Measurements from ENCODE around the gene IFNAR2.
"Not testable (repeated sequence)": the region's sequence is repeated elsewhere in the genome, so short reads cannot be mapped to it uniquely, and the experiment has no call there.

IFNAR2 gene

DNA sequence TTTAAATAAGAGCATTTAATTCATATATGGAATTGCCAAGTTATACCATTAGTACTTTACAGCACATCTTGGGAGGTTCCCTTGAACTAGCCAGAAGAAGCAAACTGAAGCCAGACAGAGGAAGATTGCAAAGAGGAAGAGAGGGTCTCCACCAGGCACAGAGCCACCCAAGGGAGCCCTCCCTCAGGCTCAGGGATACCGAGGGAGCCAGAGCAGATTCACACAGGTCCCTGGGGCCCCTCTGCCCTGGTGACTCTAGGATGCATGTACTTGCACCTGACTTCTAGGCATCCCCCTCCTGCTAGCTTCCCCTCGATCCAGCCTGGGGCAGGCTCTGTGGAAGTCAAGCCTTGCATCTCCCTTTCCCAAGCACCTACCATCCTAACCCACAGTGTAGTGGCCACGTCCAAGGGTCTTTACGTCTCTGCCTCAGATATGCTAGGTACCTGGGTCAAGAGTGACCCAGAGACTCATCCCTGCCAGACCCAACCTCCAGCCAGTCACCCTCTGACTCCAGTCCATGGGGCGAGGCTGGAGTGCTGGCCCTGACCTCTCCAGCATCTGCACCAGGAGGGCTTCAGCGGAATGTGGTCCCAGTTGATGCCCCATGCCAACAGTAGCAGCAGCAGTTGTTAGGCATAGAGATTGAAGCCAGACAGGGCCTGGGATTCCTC, 6.4 kb downstream of the IFNAR2 start:
- Histone ChIP-seq H3K9me3 (no peaks in the 10 kb centered on the region), H3K27ac (no peak overlapping the region), H3K27me3 (no peaks in the 10 kb centered on the region), H3K4me3 (no peak overlapping the region), H3K36me3 (no peaks in the 10 kb centered on the region), H3K4me1 (peaks cover 0 to 22% (median 6%) of the 10 kb centered on the region in 4 donors)
- intact Hi-C loops (cut with DNase I; ENCODE audit: low total_unique reads) = no loop called here
- DNase-seq = no peak
- TF ChIP-seq, protein P1, sequence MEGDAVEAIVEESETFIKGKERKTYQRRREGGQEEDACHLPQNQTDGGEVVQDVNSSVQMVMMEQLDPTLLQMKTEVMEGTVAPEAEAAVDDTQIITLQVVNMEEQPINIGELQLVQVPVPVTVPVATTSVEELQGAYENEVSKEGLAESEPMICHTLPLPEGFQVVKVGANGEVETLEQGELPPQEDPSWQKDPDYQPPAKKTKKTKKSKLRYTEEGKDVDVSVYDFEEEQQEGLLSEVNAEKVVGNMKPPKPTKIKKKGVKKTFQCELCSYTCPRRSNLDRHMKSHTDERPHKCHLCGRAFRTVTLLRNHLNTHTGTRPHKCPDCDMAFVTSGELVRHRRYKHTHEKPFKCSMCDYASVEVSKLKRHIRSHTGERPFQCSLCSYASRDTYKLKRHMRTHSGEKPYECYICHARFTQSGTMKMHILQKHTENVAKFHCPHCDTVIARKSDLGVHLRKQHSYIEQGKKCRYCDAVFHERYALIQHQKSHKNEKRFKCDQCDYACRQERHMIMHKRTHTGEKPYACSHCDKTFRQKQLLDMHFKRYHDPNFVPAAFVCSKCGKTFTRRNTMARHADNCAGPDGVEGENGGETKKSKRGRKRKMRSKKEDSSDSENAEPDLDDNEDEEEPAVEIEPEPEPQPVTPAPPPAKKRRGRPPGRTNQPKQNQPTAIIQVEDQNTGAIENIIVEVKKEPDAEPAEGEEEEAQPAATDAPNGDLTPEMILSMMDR (IDR thresholded peaks at IDR 0.05) = no peak

DNA sequence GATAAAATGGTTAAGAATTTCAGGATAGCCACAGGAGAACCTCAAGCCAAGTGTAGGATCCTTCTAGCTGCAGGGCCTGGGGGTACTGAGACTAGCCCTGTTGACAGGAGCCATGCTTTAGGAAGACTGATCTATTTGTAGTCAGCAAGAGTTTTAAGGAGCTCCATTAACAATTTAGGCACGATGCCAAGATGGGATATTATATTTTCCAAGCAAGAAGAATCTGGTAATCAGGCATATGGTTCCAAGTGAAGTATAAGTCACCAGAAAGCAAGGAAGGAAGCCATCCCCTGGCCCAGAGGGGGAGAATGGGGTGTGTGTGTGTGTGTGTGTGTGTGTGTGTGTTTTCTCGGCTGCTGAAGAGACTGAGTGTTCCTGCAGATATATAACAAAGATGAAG, 7.0 kb downstream of the IFNAR2 start:
- TF ChIP-seq, protein P1 (IDR thresholded peaks at IDR 0.05) = no peak
- intact Hi-C loops (cut with DNase I; ENCODE audit: low total_unique reads) = no loop called here

DNA sequence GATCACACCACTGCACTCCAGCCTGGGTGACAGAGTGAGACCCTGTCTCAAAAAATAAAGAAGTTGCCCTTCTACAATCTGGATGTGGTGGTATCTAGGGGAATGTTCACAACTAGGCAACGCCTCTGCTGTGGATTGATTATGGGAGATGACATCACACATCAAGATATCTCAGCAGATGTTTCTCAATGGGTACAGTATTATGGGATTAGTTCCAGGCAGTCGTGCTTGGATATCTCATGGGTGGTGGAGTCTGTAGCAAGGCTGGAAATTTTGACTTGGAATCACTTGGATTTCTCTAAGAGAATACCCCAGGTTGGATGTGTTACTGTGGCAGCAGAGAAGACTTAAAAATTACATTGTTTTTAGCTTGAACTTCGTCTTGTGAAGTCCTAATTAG, 7.7 kb downstream of the IFNAR2 start:
- Histone ChIP-seq H3K27ac (no peak overlapping the region), H3K4me1 (peaks cover 0 to 10% (median 0%) of the 10 kb centered on the region in 4 donors), H3K9me3 (no peaks in the 10 kb centered on the region), H3K36me3 (no peaks in the 10 kb centered on the region), H3K4me3 (no peak overlapping the region), H3K27me3 (no peaks in the 10 kb centered on the region)
- no peak for DNase-seq
- TF ChIP-seq, protein P1 (IDR thresholded peaks at IDR 0.05) = no peak
- intact Hi-C loops (cut with DNase I; ENCODE audit: low total_unique reads) = no loop called here

More for the DNA sequence above, 7.0 kb downstream of the IFNAR2 start:
- Histone ChIP-seq H3K9me3 (no peaks in the 10 kb centered on the region), H3K4me1 (peaks cover 0 to 16% (median 3%) of the 10 kb centered on the region in 4 donors), H3K36me3 (no peaks in the 10 kb centered on the region), H3K27ac (no peak overlapping the region), H3K27me3 (no peaks in the 10 kb centered on the region), H3K4me3 (no peak overlapping the region)
- no peak for DNase-seq

DNA sequence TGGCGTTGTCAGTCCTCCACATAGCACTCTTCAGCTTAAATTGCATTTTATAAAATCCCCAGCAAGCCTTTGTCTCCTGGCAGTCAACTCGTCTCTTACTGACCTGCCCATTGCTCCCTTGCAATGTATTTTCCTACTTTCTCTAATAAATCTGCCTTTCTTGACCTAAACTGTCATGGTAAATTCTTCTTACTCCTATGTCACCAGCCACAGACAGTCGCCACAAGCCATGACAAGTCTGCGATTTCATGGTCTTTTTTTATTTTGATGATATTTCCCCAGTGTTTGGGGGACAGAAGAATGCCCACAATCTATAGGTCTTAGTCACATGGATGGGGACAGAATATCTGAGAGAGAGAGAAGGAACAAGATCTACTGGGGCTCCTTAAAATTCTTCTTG, 8.4 kb downstream of the IFNAR2 start:
- Histone ChIP-seq H3K9me3 (no peaks in the 10 kb centered on the region), H3K27ac (no peak overlapping the region), H3K36me3 (no peaks in the 10 kb centered on the region), H3K4me3 (no peak overlapping the region), H3K4me1 (peaks cover 0 to 5% (median 0%) of the 10 kb centered on the region in 4 donors), H3K27me3 (no peaks in the 10 kb centered on the region)
- intact Hi-C loops (cut with DNase I; ENCODE audit: low total_unique reads) = no loop called here
- TF ChIP-seq, protein P1 (IDR thresholded peaks at IDR 0.05) = no peak
- DNase-seq = no peak

DNA sequence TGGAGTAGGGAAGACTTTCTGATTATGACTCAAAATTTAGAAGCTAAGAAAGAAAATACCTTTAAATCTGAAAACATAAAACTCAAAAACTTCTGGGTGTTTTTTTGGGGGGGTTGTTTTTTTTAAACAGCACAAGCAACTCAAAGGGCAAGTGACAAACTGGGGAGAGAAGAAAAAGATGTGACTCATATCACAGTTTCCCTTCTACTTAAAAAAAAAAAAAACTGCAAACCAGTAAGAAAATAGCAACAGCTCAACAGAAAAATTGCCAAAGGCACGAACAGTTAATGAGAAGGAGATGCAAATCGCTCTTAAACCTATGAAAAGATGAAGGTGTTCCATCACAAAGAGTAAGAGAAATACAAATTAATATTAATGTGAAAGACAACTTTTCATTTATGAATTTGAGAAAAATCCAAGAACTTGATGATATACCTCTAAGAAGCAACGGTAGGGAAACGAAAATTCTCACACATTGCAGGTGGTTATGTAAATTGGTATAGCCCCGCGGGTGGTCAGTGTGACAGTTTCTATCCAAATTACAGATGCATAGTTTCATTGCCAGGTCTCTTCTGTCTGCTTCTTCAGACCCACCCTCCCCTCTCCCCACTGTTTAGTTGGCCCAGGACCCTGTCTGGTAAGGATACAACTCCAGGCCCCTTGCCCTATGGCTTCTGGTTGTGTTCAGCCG, 9.0 kb downstream of the IFNAR2 start:
- intact Hi-C loops (cut with DNase I; ENCODE audit: low total_unique reads) = no loop called here

DNA sequence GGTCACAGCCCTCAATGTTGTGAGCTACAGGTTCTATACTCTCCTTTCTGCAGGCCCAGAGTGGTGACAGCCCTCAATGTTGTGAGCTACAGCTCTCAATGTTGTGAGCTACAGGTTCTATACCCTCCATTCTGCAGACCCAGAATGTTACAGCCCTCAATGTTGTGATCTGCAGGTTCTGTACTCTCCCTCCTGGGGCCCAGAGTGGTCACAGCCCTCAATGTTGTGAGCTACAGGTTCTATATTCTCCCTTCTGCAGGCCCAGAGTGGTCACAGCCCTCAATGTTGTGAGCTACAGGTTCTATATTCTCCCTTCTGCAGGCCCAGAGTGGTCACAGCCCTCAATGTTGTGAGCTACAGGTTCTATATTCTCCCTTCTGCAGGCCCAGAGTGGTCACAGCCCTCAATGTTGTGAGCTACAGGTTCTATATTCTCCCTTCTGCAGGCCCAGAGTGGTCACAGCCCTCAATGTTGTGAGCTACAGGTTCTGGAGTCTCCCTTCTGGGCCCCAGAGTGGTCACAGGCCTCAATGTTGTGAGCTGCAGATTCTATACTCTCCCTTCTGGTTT, 9.9 kb downstream of the IFNAR2 start:
- DNase-seq; H3K36me3 ChIP-seq; H3K4me3 ChIP-seq; intact Hi-C loops (cut with DNase I; ENCODE audit: low total_unique reads); H3K27me3 ChIP-seq; H3K27ac ChIP-seq; H3K4me1 ChIP-seq; H3K9me3 ChIP-seq: not testable (repeated sequence)

More for the DNA sequence above, 9.0 kb downstream of the IFNAR2 start:
- TF ChIP-seq, protein P1 (IDR thresholded peaks at IDR 0.05) = no peak
- Histone ChIP-seq H3K4me1 (no peaks in the 10 kb centered on the region), H3K36me3 (peaks cover 0 to under 1% (median 0%) of the 10 kb centered on the region in 3 donors), H3K27ac (no peak overlapping the region), H3K4me3 (no peak overlapping the region), H3K27me3 (no peaks in the 10 kb centered on the region), H3K9me3 (no peaks in the 10 kb centered on the region)
- DNase-seq = no peak

Data from tibial artery (tissue), 4 donors.